Natural killer cell (primary cell): ENCODE results near the gene LRRC10B. TPM values are rescaled to one million over a fixed set of nuclear protein-coding genes. Genes with fewer than 3 reads are reported as not detected.

ENCODE experiments used
- ATAC-seq, 3 donors: fragments of 150-1000 bp in 2 of 3; fragments of 200-7000 bp in 1 of 3; cut with Tn5 transposase; 1 replicate in 1 of 3; 2 replicates in 2 of 3; pipeline ENCODE4 v1.10.0; 2021; ENCODE audit warnings: mild to moderate bottlenecking in 2 of 3, moderate library complexity in 2 of 3
- DNase-seq, 2 donors: peaks; one replicate each; pipeline versions ENCODE4 v3.0.0 to v3.0.0-alpha.2; 2013 to 2021; ENCODE audit warnings: mixed read lengths in 1 of 2
- H3K27ac ChIP-seq: one replicate; pipeline ENCODE4 v1.5.1; 2013; ENCODE audit warnings: mild to moderate bottlenecking, low read length
- H3K27me3 ChIP-seq: one replicate; pipeline ENCODE4 v1.6.1; 2013; ENCODE audit warnings: low read length; ENCODE audit not compliant: control insufficient read depth, insufficient read depth
- H3K36me3 ChIP-seq: one replicate; pipeline ENCODE4 v1.6.1; 2013; ENCODE audit warnings: low read length; ENCODE audit not compliant: control insufficient read depth, insufficient read depth
- H3K4me1 ChIP-seq: one replicate; pipeline ENCODE4 v1.6.1; 2013; ENCODE audit warnings: low read length; ENCODE audit not compliant: control insufficient read depth, insufficient read depth
- H3K4me3 ChIP-seq: one replicate; pipeline ENCODE4 v1.5.1; 2013; ENCODE audit warnings: low read length
- H3K9me3 ChIP-seq: one replicate; pipeline ENCODE4 v1.6.1; 2013; ENCODE audit warnings: low read length; ENCODE audit not compliant: control insufficient read depth, insufficient read depth
- H3K27ac Mint-ChIP-seq, 2 donors: one replicate each; pipeline ENCODE4 v1.8.0; 2022; ENCODE audit warnings: mild to moderate bottlenecking in 2 of 2, mixed read lengths in 2 of 2, moderate library complexity in 1 of 2
- H3K27me3 Mint-ChIP-seq, 2 donors: one replicate each; pipeline ENCODE4 v1.8.0; 2022; ENCODE audit warnings: low read depth in 2 of 2, mixed read lengths in 2 of 2
- H3K36me3 Mint-ChIP-seq: one replicate; pipeline ENCODE4 v1.8.0; 2022; ENCODE audit warnings: mixed read lengths
- H3K4me1 Mint-ChIP-seq, 2 donors: one replicate each; pipeline ENCODE4 v1.8.0; 2022; ENCODE audit warnings: mixed read lengths in 2 of 2
- H3K4me3 Mint-ChIP-seq: one replicate; pipeline ENCODE4 v1.8.0; 2022; ENCODE audit warnings: mild to moderate bottlenecking, moderate library complexity, mixed read lengths
- H3K9me3 Mint-ChIP-seq, 2 donors: one replicate each; pipeline ENCODE4 v1.8.0; 2022; ENCODE audit warnings: mixed read lengths in 2 of 2
- CTCF ChIP-seq: fragments of 200-600 bp; IDR thresholded peaks from one replicate; pipeline ENCODE4 v1.8.0; 2022; ENCODE audit warnings: antibody characterized with exemption
- WGBS: methylation state at CpG from one replicate; pipeline ENCODE4 v1.1.7; 2013; ENCODE audit warnings: missing lambda C conversion rate; ENCODE audit not compliant: insufficient coverage; 5-methylcytosine and 5-hydroxymethylcytosine counted together
- intact Hi-C: fragments of 100-400 bp; cut with micrococcal nuclease; formaldehyde crosslinking; loops from one replicate; pipeline ENCODE4 v1.14.2; 2022
- total RNA-seq, 4 donors: library from RNA; stranded (reverse); fragments of 120-200 nt in 1 of 4; gene quantifications; one replicate each; pipeline versions ENCODE4 v1.2.3 to v1.2.4, GENCODE V29; 2013 to 2022

The LRRC10B gene
- total RNA-seq, 3 donors from 2014 or later (not counting 1 experiment from before 2014, with no cell fraction given): not detected

DNA sequence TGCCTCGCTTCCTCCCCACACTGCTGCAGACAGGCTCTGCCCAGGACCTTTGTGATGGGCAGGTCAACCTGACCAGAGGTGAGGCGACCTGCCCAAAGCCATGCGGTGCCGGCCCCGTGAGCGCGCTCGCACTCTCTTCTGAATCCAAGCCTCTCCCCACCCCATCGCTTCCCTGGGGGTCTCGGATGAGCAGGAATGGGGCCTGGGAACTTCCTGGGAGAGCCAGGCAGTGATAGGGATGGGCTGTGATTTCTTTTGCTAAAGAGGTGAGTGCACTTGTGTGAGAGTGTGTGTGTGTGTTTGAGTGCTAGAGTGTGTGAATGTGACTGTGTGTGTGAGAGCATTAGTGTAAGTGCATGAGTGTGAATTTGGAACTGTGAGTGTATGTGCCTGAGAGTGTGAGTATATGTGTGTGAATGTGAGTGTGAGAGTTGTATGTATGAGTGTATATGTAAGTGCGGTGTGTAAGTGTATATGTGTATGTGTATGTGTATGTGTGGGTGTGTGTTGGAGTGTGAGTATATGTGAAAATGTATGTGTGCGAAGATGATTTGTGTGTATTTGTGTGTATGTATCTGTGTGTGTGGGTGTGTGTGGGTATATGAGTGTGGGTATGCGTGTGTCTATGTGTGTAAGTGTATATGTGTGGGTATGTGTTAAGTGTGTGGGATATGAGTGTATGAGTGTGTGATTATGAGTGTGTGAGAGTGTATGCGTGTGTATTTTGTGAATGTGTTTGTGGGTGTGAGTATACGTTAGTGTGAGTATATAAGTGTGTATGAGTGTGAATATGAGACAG, 11.7 kb upstream of the LRRC10B start:
- ATAC-seq (peak in 1 of 3 donors; percentile 9), DNase-seq (no peak)
- intact Hi-C loops: no loop called here
- TF ChIP-seq CTCF: no peak
- H3K27me3 Mint-ChIP-seq: no peaks in the 10 kb centered on the region
- H3K4me3 Mint-ChIP-seq: no peak overlapping the region
- H3K9me3 Mint-ChIP-seq: no peaks in the 10 kb centered on the region
- no peak overlapping the region for H3K27ac Mint-ChIP-seq
- H3K36me3 Mint-ChIP-seq: no peaks in the 10 kb centered on the region
- no peaks in the 10 kb centered on the region for H3K4me1 Mint-ChIP-seq
- no peaks in the 10 kb centered on the region for H3K36me3 ChIP-seq
- no peak overlapping the region for H3K4me3 ChIP-seq
- H3K27ac ChIP-seq: no peak overlapping the region
- no peaks in the 10 kb centered on the region for H3K4me1 ChIP-seq
- 96% methylated on average over 15 of the region's 15 CpGs for WGBS
- H3K9me3 ChIP-seq: no peaks in the 10 kb centered on the region
- no peaks in the 10 kb centered on the region for H3K27me3 ChIP-seq

GRCh38 chr11:61497473-61497872, 11.1 kb upstream of the LRRC10B start:
- Histone ChIP-seq H3K4me3 (no peak overlapping the region), H3K36me3 (no peaks in the 10 kb centered on the region), H3K27ac (no peak overlapping the region), H3K27me3 (no peaks in the 10 kb centered on the region), H3K4me1 (no peaks in the 10 kb centered on the region), H3K9me3 (no peaks in the 10 kb centered on the region)
- Mint-ChIP-seq H3K27ac (no peak overlapping the region), H3K4me3 (no peak overlapping the region), H3K4me1 (no peaks in the 10 kb centered on the region), H3K36me3 (no peaks in the 10 kb centered on the region), H3K27me3 (no peaks in the 10 kb centered on the region), H3K9me3 (no peaks in the 10 kb centered on the region)
- 90% methylated on average over 2 of the region's 2 CpGs for WGBS
- DNase-seq (no peak), ATAC-seq (peak in 1 of 3 donors; percentile 31)
- TF ChIP-seq CTCF: no peak
- intact Hi-C loops: no loop called here

DNA sequence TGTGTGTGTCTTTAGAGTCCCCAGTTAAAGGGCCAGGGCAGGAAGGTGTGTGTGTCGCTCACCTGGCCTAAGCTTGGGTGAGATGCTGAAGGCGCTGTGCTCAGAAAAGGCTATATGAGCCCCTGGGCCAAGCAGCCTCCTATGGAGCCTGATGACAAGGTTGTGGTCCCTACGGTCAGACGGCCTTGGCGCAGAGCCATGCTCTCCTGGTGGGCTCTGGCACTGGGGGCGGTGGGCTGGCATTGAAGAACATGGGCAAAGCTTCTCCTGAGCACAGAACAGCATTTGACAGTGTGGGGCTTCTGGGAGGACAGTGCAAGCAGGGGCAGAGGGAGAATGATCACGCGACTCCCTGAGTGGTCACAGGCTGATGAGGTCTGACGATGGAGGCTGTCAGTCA, 10.7 kb upstream of the LRRC10B start:
- ATAC-seq (no peak), DNase-seq (no peak)
- Mint-ChIP-seq H3K9me3 (no peaks in the 10 kb centered on the region), H3K4me3 (no peak overlapping the region), H3K27ac (no peak overlapping the region), H3K36me3 (no peaks in the 10 kb centered on the region), H3K27me3 (no peaks in the 10 kb centered on the region), H3K4me1 (no peaks in the 10 kb centered on the region)
- 81% methylated on average over 9 of the region's 9 CpGs for WGBS
- no peaks in the 10 kb centered on the region for H3K4me1 ChIP-seq
- no peaks in the 10 kb centered on the region for H3K36me3 ChIP-seq
- H3K27me3 ChIP-seq: no peaks in the 10 kb centered on the region
- no peak for TF ChIP-seq CTCF
- intact Hi-C loops: no loop called here
- H3K4me3 ChIP-seq: no peak overlapping the region
- H3K9me3 ChIP-seq: no peaks in the 10 kb centered on the region
- H3K27ac ChIP-seq: no peak overlapping the region
